Suprapubic skin (tissue), 4 donors: ENCODE data around the gene POLR1H. TPM values are rescaled to one million over a fixed set of nuclear protein-coding genes. Genes with fewer than 3 reads are reported as not detected.
A peak's percentile ranks its signal among the peaks of the same experiment; 100 is the strongest.

Experiments used
- DNase-seq, 2 donors: peaks; one replicate each; pipeline ENCODE4 v3.0.0-alpha.2; 2019; ENCODE audit warnings: low spot score in 2 of 2
- H3K27ac ChIP-seq: fragments of 200-600 bp; sonication (generic); one replicate; pipeline ENCODE4 v1.5.1; 2019
- H3K27me3 ChIP-seq: fragments of 200-600 bp; sonication (generic); one replicate; pipeline ENCODE4 v1.5.1; 2019
- H3K36me3 ChIP-seq: fragments of 200-600 bp; sonication (generic); one replicate; pipeline ENCODE4 v1.5.1; 2019
- H3K4me1 ChIP-seq: fragments of 200-600 bp; sonication (generic); one replicate; pipeline ENCODE4 v1.5.1; 2019
- H3K4me3 ChIP-seq: fragments of 200-600 bp; sonication (generic); one replicate; pipeline ENCODE4 v1.5.1; 2019; ENCODE audit warnings: mild to moderate bottlenecking
- H3K9me3 ChIP-seq: fragments of 200-600 bp; sonication (generic); one replicate; pipeline ENCODE4 v1.5.1; 2019
- CTCF ChIP-seq, 2 donors: fragments of 200-600 bp in 1 of 2; fragments of 450-650 bp in 1 of 2; sonication (generic) in 1 of 2; IDR thresholded peaks; one replicate each; pipeline ENCODE4 v1.5.1; 2016 to 2019; ENCODE audit warnings: antibody characterized with exemption in 2 of 2, mild to moderate bottlenecking in 1 of 2, moderate library complexity in 1 of 2
- EP300 ChIP-seq: sonication (generic); formaldehyde crosslinking; IDR thresholded peaks from one replicate; pipeline ENCODE4 v1.6.1; 2017; ENCODE audit warnings: antibody characterized with exemption
- POLR2A ChIP-seq, 2 donors: fragments of 450-650 bp; IDR thresholded peaks; one replicate each; pipeline ENCODE4 v1.6.1; 2017; ENCODE audit warnings: antibody characterized with exemption in 2 of 2, mild to moderate bottlenecking in 2 of 2, moderate library complexity in 2 of 2
- POLR2AphosphoS5 ChIP-seq, 3 donors: sonication (generic); formaldehyde crosslinking; IDR thresholded peaks; one replicate each; pipeline ENCODE4 v1.6.1; 2017; ENCODE audit warnings: antibody characterized with exemption in 3 of 3
- WGBS: methylation state at CpG from one replicate; pipeline ENCODE4 v1.1.5; 2018; 5-methylcytosine and 5-hydroxymethylcytosine counted together
- total RNA-seq, 4 donors: library from RNA; depleted of rRNA; stranded (reverse); fragments of >200 nt; gene quantifications; one replicate each; pipeline ENCODE4 v1.1.0, GENCODE V29; 2016

POLR1H gene
- total RNA-seq, 4 donors from 2014 or later: 16.7 to 23.9 (median 21.6) TPM

DNA sequence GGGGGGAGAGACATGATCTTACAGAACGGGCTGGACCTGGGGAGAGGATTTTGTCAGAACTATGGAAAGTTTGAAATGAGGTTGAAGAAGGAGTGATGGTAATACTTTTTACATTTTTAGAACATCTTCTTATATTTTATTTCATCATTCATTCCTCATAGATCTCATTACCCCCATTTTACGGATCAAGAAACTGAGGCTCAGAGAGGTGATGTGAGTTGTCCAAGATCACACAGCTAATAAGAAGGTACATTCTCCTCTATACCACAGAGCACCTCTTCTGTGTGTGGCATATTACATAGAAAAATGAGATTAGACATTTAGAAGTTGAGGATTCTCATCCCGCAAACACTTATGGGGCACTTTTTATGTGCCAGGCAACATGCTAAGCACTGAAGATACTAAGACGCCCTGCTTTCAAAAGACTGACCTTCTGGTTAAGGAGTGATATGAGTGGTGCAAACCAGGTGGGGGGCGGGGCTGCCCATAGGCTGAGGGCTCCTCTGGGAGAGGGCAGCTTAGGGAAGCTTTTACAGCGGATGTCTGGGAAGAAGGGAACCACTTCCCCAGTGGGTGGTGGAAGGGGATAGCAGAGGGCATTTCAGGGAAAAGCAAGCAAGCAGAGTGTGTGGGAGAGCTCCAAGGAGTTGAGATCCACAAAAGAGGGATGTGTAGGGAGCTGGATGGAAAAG lies 31.9 kb downstream of the POLR1H start:
- Histone ChIP-seq H3K4me3 (no peak overlapping the region), H3K36me3 (no peaks in the 10 kb centered on the region), H3K9me3 (no peaks in the 10 kb centered on the region), H3K27me3 (peaks cover 21% of the 10 kb centered on the region), H3K27ac (no peak overlapping the region), H3K4me1 (peaks cover 13% of the 10 kb centered on the region)
- peak in 1 of 2 donors; percentile 43 for DNase-seq
- 86% methylated on average over 6 of the region's 6 CpGs for WGBS
- no peak for TF ChIP-seq POLR2A (IDR thresholded peaks at IDR 0.05)
- no peak for TF ChIP-seq CTCF (IDR thresholded peaks at IDR 0.05)
- TF ChIP-seq POLR2AphosphoS5 (IDR thresholded peaks at IDR 0.05): no peak
- no peak for TF ChIP-seq EP300

DNA sequence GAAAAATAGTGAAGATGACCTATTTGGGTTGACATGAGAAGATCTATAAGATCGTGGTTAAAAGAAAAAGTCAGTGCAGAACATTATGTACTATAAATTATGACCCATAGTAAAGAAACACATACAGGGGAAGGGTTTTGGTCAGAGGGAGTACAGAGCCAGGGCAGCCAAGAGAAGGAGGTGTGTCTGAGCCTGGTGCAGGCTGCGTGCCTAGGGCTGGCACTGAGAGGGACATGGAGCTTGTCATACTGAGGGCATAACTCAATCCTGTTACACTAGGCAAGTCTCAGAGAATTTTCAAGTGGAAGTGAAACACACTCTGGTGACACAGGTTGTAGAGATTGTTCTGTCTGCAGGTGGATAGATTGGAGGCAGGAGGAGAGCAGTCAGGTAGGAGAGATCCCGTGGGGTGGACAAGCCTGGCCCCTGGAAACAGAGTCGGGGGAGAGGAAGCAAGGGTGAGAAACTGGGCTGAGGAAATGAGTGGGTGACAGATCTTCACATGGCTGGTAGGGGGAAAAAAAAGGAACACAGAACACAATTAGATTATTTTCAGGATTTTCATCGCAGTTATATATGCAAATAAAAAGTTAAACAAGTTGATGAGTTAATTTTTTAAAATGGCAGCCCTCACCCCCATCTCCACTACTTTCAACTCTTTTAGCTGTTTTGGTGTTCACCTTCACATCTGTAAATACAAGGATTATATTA lies 33.0 kb downstream of the POLR1H start:
- Histone ChIP-seq H3K4me1 (peaks cover 13% of the 10 kb centered on the region), H3K9me3 (no peaks in the 10 kb centered on the region), H3K36me3 (no peaks in the 10 kb centered on the region), H3K27me3 (peaks cover 30% of the 10 kb centered on the region), H3K4me3 (no peak overlapping the region), H3K27ac (no peak overlapping the region)
- WGBS: 77% methylated on average over 4 of the region's 5 CpGs
- no peak for DNase-seq
- TF ChIP-seq CTCF (IDR thresholded peaks at IDR 0.05): no peak
- no peak for TF ChIP-seq POLR2A (IDR thresholded peaks at IDR 0.05)
- no peak for TF ChIP-seq EP300
- TF ChIP-seq POLR2AphosphoS5 (IDR thresholded peaks at IDR 0.05): no peak

DNA sequence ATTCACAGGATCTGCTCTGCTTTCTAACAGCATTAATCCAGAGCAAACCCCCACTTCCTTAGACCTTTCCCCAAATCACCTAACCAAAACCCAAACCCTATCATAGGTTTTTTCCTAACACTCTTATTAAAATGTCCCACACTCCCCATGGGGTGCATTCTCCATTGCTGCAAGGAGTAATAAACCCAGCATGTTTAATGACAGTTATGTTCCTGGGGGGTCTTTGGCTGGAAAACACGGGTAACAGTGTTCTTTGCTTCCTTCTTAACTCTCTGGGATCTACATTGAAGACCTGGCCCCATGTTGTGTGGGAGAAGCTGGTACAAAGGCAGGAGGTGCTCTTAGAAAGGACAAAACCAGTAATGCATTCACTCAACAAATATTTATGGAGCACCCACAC lies 35.8 kb downstream of the POLR1H start:
- Histone ChIP-seq H3K9me3 (no peaks in the 10 kb centered on the region), H3K4me1 (peaks cover 22% of the 10 kb centered on the region), H3K4me3 (no peak overlapping the region), H3K27ac (no peak overlapping the region), H3K27me3 (peaks cover 21% of the 10 kb centered on the region), H3K36me3 (no peaks in the 10 kb centered on the region)
- no peak for DNase-seq
- WGBS: 46% methylated on average over 1 of the region's 1 CpG
- TF ChIP-seq EP300 (no peak), CTCF (IDR thresholded peaks at IDR 0.05) (no peak), POLR2A (IDR thresholded peaks at IDR 0.05) (no peak), POLR2AphosphoS5 (IDR thresholded peaks at IDR 0.05) (no peak)

DNA sequence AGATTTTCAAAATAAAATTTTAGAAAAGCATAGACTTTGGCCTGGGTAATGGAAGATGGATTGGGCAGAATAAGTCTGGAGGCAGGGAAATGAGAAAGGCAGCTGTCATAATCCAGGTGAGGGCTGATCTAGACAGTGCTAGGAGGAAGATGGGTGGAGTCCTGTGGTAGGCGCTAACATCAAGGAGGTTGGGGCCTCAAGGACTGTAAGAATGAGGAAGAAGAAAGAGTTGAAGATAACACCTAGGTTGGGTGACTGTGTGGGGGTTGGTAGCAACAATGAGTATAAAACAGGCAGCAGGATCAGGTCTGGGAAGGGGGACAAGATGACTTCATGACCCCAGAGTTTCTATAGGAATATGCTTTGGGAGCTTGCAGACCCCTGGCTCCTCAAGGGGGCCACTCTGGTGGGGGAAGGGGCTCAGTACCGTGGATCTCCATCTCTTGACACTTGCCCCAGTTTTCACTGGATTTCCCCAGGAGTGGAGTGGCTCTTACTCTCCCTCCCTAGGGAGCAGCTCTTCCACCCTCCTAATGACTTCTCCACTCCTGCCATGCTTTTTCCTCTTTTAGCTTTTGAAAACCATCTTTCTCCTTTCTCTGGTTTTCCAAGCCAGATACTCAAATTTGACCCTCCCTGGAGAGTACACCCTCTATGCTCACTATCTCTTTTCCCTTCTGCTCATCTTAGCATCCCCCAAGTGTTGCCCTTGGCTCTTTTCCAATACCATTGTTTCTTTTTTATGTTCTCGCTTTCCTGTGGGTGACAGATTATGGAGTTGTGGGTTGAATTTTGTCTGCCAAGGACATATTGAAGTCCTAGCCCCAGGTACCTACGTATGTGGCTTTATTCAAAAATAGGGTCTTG lies 37.1 kb downstream of the POLR1H start:
- WGBS: 71% methylated on average over 4 of the region's 4 CpGs
- H3K4me1 ChIP-seq: peaks cover 30% of the 10 kb centered on the region
- peaks cover 19% of the 10 kb centered on the region for H3K27me3 ChIP-seq
- H3K9me3 ChIP-seq: no peaks in the 10 kb centered on the region
- DNase-seq: no peak
- H3K4me3 ChIP-seq: no peak overlapping the region
- TF ChIP-seq EP300 (no peak), POLR2A (IDR thresholded peaks at IDR 0.05) (no peak), CTCF (IDR thresholded peaks at IDR 0.05) (no peak), POLR2AphosphoS5 (IDR thresholded peaks at IDR 0.05) (no peak)
- no peaks in the 10 kb centered on the region for H3K36me3 ChIP-seq
- no peak overlapping the region for H3K27ac ChIP-seq
